ENCODE results near the gene KLF3.

DNA sequence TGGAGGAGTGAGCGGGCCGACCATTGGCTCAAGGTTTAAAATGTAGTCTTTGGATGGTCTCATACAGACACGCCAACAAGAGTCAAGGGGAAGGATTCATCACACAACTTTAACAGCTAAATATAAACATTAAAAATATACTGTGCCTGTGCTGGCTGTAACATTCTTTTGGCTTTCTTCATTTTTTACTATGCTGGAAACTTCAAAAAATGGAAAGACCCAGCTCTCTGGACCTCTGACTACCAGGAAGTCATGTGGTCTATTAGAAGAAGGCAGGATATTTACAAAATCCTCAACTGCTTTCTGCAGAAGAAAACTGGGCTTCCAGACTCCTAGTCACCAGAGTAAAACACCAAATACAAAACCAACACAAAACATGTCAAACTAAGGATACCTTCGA lies 49.8 kb upstream of the KLF3 start:
- TF ChIP-seq EZH2 (IDR thresholded peaks at IDR 0.05; ENCODE audit: insufficient read depth, poor library complexity, severe bottlenecking) (no peak), EZH2phosphoT487 (IDR thresholded peaks at IDR 0.05; ENCODE audit: insufficient read depth, low read depth) (no peak)
